HG03060 (cell line): ENCODE data around the gene GALNT4.

Experiments
- ATAC-seq: cut with Tn5 transposase; IDR thresholded peaks from one replicate; pipeline ENCODE4 v1.9.1; 2021; ENCODE audit warnings: low read depth, moderate number of reproducible peaks; ENCODE audit not compliant: unreplicated experiment

Gene GALNT4

GRCh38 chr12:89524541-89525304 lies at the start of gene GALNT4:
GALNT4 (minus strand) TSS chr12:89524796; CDS start chr12:89524549, 247 bp downstream.
- ATAC-seq: peak; percentile 41

- no peak for ATAC-seq
Measured at GRCh38 chr12:89573051-89573810, 48.6 kb upstream of the GALNT4 start.

- ATAC-seq: no peak
Measured at GRCh38 chr12:89571491-89572195, 47.0 kb upstream of the GALNT4 start.

- ATAC-seq: no peak
Measured at GRCh38 chr12:89568484-89568883, 43.9 kb upstream of the GALNT4 start.

GRCh38 chr12:89567691-89568239 lies 43.2 kb upstream of the GALNT4 start:
- no peak for ATAC-seq

- ATAC-seq: no peak
Measured at GRCh38 chr12:89566615-89567014, 42.0 kb upstream of the GALNT4 start.

- no peak for ATAC-seq
Measured at GRCh38 chr12:89565002-89565401, 40.4 kb upstream of the GALNT4 start.

GRCh38 chr12:89559753-89560152 lies 35.2 kb upstream of the GALNT4 start:
- no peak for ATAC-seq

GRCh38 chr12:89556976-89557375 lies 32.4 kb upstream of the GALNT4 start:
- no peak for ATAC-seq

- no peak for ATAC-seq
Measured at GRCh38 chr12:89552376-89552775, 27.8 kb upstream of the GALNT4 start.

GRCh38 chr12:89551747-89552146 lies 27.2 kb upstream of the GALNT4 start:
- ATAC-seq: no peak

- no peak for ATAC-seq
Measured at GRCh38 chr12:89547101-89547500, 22.5 kb upstream of the GALNT4 start.

- no peak for ATAC-seq
Measured at GRCh38 chr12:89546151-89546550, 21.6 kb upstream of the GALNT4 start.

- ATAC-seq: no peak
Measured at GRCh38 chr12:89544681-89545184, 20.1 kb upstream of the GALNT4 start.

- ATAC-seq: no peak
Measured at GRCh38 chr12:89544022-89544421, 19.4 kb upstream of the GALNT4 start.

GRCh38 chr12:89542912-89543592 lies 18.5 kb upstream of the GALNT4 start:
- ATAC-seq: no peak

GRCh38 chr12:89542236-89542635 lies 17.6 kb upstream of the GALNT4 start:
- no peak for ATAC-seq

GRCh38 chr12:89540586-89540985 lies 16.0 kb upstream of the GALNT4 start:
- no peak for ATAC-seq

- no peak for ATAC-seq
Measured at GRCh38 chr12:89539426-89540223, 15.0 kb upstream of the GALNT4 start.
